ENCODE data around the gene NBL1. TPM values are rescaled to one million over a fixed set of nuclear protein-coding genes. Genes with fewer than 3 reads are reported as not detected.
A peak's percentile ranks its signal among the peaks of the same experiment; 100 is the strongest.

The NBL1 gene
- total RNA-seq, 4 donors from 2014 or later, result 54.1 to 222 (median 71.1) TPM

DNA sequence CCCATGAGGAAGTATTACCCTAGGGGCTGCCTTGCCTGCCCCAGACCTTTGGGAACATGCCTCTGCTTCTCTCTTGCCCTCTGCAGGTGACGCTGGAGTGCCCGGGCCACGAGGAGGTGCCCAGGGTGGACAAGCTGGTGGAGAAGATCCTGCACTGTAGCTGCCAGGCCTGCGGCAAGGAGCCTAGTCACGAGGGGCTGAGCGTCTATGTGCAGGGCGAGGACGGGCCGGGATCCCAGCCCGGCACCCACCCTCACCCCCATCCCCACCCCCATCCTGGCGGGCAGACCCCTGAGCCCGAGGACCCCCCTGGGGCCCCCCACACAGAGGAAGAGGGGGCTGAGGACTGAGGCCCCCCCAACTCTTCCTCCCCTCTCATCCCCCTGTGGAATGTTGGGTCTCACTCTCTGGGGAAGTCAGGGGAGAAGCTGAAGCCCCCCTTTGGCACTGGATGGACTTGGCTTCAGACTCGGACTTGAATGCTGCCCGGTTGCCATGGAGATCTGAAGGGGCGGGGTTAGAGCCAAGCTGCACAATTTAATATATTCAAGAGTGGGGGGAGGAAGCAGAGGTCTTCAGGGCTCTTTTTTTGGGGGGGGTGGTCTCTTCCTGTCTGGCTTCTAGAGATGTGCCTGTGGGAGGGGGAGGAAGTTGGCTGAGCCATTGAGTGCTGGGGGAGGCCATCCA lies 12.8 kb downstream of the NBL1 start:
- Histone ChIP-seq H3K9me3 (no peaks in the 10 kb centered on the region), H3K27ac (no peak overlapping the region), H3K4me3 (no peak overlapping the region), H3K4me1 (peaks cover 0 to 4% of the 10 kb centered on the region in 2 donors), H3K36me3 (no peaks in the 10 kb centered on the region), H3K27me3 (no peaks in the 10 kb centered on the region)
- no peak for TF ChIP-seq POLR2A (IDR thresholded peaks at IDR 0.05)
- TF ChIP-seq, protein P1, sequence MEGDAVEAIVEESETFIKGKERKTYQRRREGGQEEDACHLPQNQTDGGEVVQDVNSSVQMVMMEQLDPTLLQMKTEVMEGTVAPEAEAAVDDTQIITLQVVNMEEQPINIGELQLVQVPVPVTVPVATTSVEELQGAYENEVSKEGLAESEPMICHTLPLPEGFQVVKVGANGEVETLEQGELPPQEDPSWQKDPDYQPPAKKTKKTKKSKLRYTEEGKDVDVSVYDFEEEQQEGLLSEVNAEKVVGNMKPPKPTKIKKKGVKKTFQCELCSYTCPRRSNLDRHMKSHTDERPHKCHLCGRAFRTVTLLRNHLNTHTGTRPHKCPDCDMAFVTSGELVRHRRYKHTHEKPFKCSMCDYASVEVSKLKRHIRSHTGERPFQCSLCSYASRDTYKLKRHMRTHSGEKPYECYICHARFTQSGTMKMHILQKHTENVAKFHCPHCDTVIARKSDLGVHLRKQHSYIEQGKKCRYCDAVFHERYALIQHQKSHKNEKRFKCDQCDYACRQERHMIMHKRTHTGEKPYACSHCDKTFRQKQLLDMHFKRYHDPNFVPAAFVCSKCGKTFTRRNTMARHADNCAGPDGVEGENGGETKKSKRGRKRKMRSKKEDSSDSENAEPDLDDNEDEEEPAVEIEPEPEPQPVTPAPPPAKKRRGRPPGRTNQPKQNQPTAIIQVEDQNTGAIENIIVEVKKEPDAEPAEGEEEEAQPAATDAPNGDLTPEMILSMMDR (IDR thresholded peaks at IDR 0.05), result no peak
- intact Hi-C loops (cut with DNase I; ENCODE audit: low total_unique reads), result loop anchor here (10.0 kb wide), 1 partner anchor 312 kb away; no protein-coding TSS in a partner anchor
- no peak for DNase-seq

DNA sequence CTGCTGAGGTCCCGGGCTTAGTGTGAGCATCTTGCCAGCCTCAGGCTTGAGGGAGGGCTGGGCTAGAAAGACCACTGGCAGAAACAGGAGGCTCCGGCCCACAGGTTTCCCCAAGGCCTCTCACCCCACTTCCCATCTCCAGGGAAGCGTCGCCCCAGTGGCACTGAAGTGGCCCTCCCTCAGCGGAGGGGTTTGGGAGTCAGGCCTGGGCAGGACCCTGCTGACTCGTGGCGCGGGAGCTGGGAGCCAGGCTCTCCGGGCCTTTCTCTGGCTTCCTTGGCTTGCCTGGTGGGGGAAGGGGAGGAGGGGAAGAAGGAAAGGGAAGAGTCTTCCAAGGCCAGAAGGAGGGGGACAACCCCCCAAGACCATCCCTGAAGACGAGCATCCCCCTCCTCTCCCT lies 13.4 kb downstream of the NBL1 start:
- H3K4me3 ChIP-seq, result no peak overlapping the region
- no peak for DNase-seq
- no peak overlapping the region for H3K27ac ChIP-seq
- H3K27me3 ChIP-seq, result no peaks in the 10 kb centered on the region
- intact Hi-C loops (cut with DNase I; ENCODE audit: low total_unique reads), result loop anchor here (10.0 kb wide), 1 partner anchor 313 kb away; no protein-coding TSS in a partner anchor
- no peaks in the 10 kb centered on the region for H3K36me3 ChIP-seq
- H3K9me3 ChIP-seq, result no peaks in the 10 kb centered on the region
- peaks cover 0 to 4% of the 10 kb centered on the region in 2 donors for H3K4me1 ChIP-seq
- TF ChIP-seq POLR2A (IDR thresholded peaks at IDR 0.05), result no peak
- TF ChIP-seq, protein P1 (IDR thresholded peaks at IDR 0.05), result no peak

DNA sequence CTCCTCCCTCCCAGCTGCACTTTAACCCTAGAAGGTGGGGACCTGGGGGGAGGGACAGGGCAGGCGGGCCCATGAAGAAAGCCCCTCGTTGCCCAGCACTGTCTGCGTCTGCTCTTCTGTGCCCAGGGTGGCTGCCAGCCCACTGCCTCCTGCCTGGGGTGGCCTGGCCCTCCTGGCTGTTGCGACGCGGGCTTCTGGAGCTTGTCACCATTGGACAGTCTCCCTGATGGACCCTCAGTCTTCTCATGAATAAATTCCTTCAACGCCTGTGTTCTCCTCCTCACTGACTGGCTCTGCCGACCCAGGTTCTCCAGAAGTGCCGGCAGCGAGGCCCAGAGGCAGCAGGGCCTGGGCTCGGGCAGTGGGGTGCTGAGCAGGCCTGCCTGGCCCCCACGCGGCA lies 14.1 kb downstream of the NBL1 start:
- DNase-seq, result no peak
- H3K9me3 ChIP-seq, result no peaks in the 10 kb centered on the region
- H3K36me3 ChIP-seq, result no peaks in the 10 kb centered on the region
- no peaks in the 10 kb centered on the region for H3K27me3 ChIP-seq
- TF ChIP-seq, protein P1 (IDR thresholded peaks at IDR 0.05), result no peak
- TF ChIP-seq POLR2A (IDR thresholded peaks at IDR 0.05), result no peak
- no peak overlapping the region for H3K27ac ChIP-seq
- intact Hi-C loops (cut with DNase I; ENCODE audit: low total_unique reads), result loop anchor here (10.0 kb wide), 1 partner anchor 313 kb away; no protein-coding TSS in a partner anchor
- H3K4me3 ChIP-seq, result no peak overlapping the region
- peaks cover 0 to 4% of the 10 kb centered on the region in 2 donors for H3K4me1 ChIP-seq

DNA sequence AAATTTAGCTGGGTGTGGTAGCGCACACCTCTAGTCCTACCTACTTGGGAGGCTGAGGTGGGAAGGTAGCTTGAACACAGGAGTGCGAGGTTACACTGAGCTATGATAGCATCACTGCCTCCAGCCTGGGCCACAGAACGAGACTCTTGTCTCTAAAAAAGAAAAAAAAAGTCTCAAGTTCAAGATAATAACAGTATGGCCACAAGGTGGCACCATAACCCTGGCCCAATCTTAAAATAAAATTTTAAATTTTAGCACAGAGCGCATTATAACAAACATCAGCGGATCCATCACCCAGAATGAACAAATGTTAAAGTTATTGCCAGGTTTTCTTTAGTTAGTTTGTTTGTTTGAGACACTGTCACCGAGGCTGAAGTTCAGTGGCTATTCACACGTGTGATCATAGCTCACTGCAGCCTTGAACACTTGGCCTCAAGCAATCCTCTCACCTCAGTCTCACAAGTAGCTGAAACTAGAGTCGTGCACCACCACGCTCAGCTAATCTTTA lies 17.7 kb downstream of the NBL1 start:
- DNase-seq, result no peak
- TF ChIP-seq, protein P1 (IDR thresholded peaks at IDR 0.05), result peak; percentile 57 to 77 (median 68)
- no peak for TF ChIP-seq POLR2A (IDR thresholded peaks at IDR 0.05)
- intact Hi-C loops (cut with DNase I; ENCODE audit: low total_unique reads), result no loop called here

DNA sequence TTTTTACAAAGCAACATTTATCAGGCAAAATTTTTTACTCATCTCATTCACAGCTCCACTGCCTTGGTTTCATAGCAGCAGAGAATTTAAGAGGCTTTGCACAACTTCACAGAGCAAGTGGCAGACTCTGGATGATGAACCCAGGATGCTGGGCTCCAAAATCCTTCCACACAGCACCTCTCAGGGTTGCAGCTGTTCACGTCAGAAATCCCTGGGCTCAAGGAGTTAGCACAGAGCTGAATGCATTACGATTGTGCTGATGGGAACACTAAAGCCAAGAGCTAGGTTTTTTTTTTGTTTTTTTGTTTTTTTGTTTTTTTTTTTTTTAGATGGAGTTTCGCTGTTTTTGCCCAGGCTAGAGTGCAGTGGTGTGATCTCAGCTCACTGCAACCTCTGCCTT lies 18.2 kb downstream of the NBL1 start:
- H3K4me1 ChIP-seq, result peaks cover 0 to 13% of the 10 kb centered on the region in 2 donors
- no peaks in the 10 kb centered on the region for H3K9me3 ChIP-seq
- H3K4me3 ChIP-seq, result no peak overlapping the region
- H3K27me3 ChIP-seq, result peaks cover 9 to 16% of the 10 kb centered on the region in 2 donors
- H3K27ac ChIP-seq, result no peak overlapping the region
- intact Hi-C loops (cut with DNase I; ENCODE audit: low total_unique reads), result no loop called here
- no peaks in the 10 kb centered on the region for H3K36me3 ChIP-seq
- TF ChIP-seq, protein P1 (IDR thresholded peaks at IDR 0.05), result no peak
- no peak for TF ChIP-seq POLR2A (IDR thresholded peaks at IDR 0.05)
- no peak for DNase-seq

More for the DNA sequence above, 17.7 kb downstream of the NBL1 start:
- H3K27me3 ChIP-seq, result peaks cover 9 to 16% of the 10 kb centered on the region in 2 donors
- H3K27ac ChIP-seq, result no peak overlapping the region
- peaks cover 0 to 13% of the 10 kb centered on the region in 2 donors for H3K4me1 ChIP-seq
- no peak overlapping the region for H3K4me3 ChIP-seq
- no peaks in the 10 kb centered on the region for H3K9me3 ChIP-seq
- no peaks in the 10 kb centered on the region for H3K36me3 ChIP-seq
